HG03196 (cell line): ENCODE data around the gene NEUROD2.
"Not testable (repeated sequence)": the region's sequence is repeated elsewhere in the genome, so short reads cannot be mapped to it uniquely, and the experiment has no call there.

Experiments
- ATAC-seq: cut with Tn5 transposase; IDR thresholded peaks from one replicate; pipeline ENCODE4 v1.9.1; 2021; ENCODE audit not compliant: unreplicated experiment

Gene NEUROD2

GRCh38 chr17:39603304-39604016 is 4.3 kb downstream of the NEUROD2 start:
- ATAC-seq: no peak

- no peak for ATAC-seq
Measured at GRCh38 chr17:39602533-39603303, 5.0 kb downstream of the NEUROD2 start.

- no peak for ATAC-seq
Measured at GRCh38 chr17:39601758-39602532, 5.8 kb downstream of the NEUROD2 start.

- ATAC-seq: no peak
Measured at GRCh38 chr17:39600997-39601597, 6.6 kb downstream of the NEUROD2 start.

GRCh38 chr17:39600288-39600996 is 7.3 kb downstream of the NEUROD2 start:
- no peak for ATAC-seq

- ATAC-seq: no peak
Measured at GRCh38 chr17:39599665-39600231, 8.0 kb downstream of the NEUROD2 start.

GRCh38 chr17:39599004-39599664 is 8.6 kb downstream of the NEUROD2 start:
- no peak for ATAC-seq

- ATAC-seq: no peak
Measured at GRCh38 chr17:39598630-39599003, 9.1 kb downstream of the NEUROD2 start.

- ATAC-seq: no peak
Measured at GRCh38 chr17:39598047-39598481, 9.7 kb downstream of the NEUROD2 start.

GRCh38 chr17:39597372-39598046 is 10.2 kb downstream of the NEUROD2 start:
- no peak for ATAC-seq

GRCh38 chr17:39596543-39597267 is 11.0 kb downstream of the NEUROD2 start:
- no peak for ATAC-seq

- no peak for ATAC-seq
Measured at GRCh38 chr17:39595928-39596510, 11.7 kb downstream of the NEUROD2 start.

GRCh38 chr17:39595294-39595693 is 12.4 kb downstream of the NEUROD2 start:
- ATAC-seq: no peak

GRCh38 chr17:39593371-39593770 is 14.3 kb downstream of the NEUROD2 start:
- ATAC-seq: no peak

GRCh38 chr17:39591958-39592954 is 15.5 kb downstream of the NEUROD2 start:
- no peak for ATAC-seq

GRCh38 chr17:39590180-39590579 is 17.5 kb downstream of the NEUROD2 start:
- not testable (repeated sequence) for ATAC-seq

- ATAC-seq: no peak
Measured at GRCh38 chr17:39582658-39583057, 25.1 kb downstream of the NEUROD2 start.
